ENCODE results near the gene C5orf34. TPM values are rescaled to one million over a fixed set of nuclear protein-coding genes. Genes with fewer than 3 reads are reported as not detected.
A peak's percentile ranks its signal among the peaks of the same experiment; 100 is the strongest.
"Not testable (repeated sequence)": the region's sequence is repeated elsewhere in the genome, so short reads cannot be mapped to it uniquely, and the experiment has no call there.

C5orf34 gene
- total and polyA plus RNA-seq, 3 experiments from 2014 or later = 0.91 to 9.0 (median 7.4) TPM

- peak overlapping the region in 1 of 8 donors; percentile 98 for H3K27ac Mint-ChIP-seq
- H3K36me3 Mint-ChIP-seq = peaks cover 0 to 13% (median 0%) of the 10 kb centered on the region in 3 donors
- Histone ChIP-seq H3K4me1 (ENCODE audit: insufficient read depth, low read length) (peaks cover 43% of the 10 kb centered on the region), H3K27ac (ENCODE audit: low read depth, low read length) (peak overlapping the region; percentile 81), H3K4me3 (ENCODE audit: low read length) (peak overlapping the region; percentile 63), H3K36me3 (ENCODE audit: insufficient read depth, low read length) (peaks cover 16% of the 10 kb centered on the region)
- not testable (repeated sequence) for H3K9me3 ChIP-seq (ENCODE audit: low read length); H3K27me3 ChIP-seq (ENCODE audit: insufficient read depth, low read length, poor library complexity, severe bottlenecking); H3K27me3 Mint-ChIP-seq; H3K9me3 Mint-ChIP-seq; DNase-seq
- H3K4me1 Mint-ChIP-seq = peaks cover 10 to 20% (median 12%) of the 10 kb centered on the region in 3 donors
- CTCF ChIA-PET = interaction anchor here (1.3 to 2.6 kb wide), 4 partner anchors 28 to 72 kb away, joined by 3 to 10 read pairs (median 7); partner anchors contain the start of genes NNT and TMEM267
- POLR2A ChIA-PET = interaction anchor here (1.0 to 3.2 kb wide), 3 partner anchors 46 to 72 kb away, joined by 3 to 49 read pairs (median 9); partner anchors contain the start of genes NNT and TMEM267
- peak overlapping the region in 6 of 7 donors; percentile 91 to 96 (median 95) for H3K4me3 Mint-ChIP-seq
These were observed 41.6 kb upstream of the C5orf34 start for GRCh38 chr5:43556607-43556856.

- Histone ChIP-seq H3K9me3 (ENCODE audit: low read length) (no peaks in the 10 kb centered on the region), H3K4me1 (ENCODE audit: insufficient read depth, low read length) (peaks cover 47% of the 10 kb centered on the region), H3K4me3 (ENCODE audit: low read length) (peak overlapping the region; percentile 63), H3K27me3 (ENCODE audit: insufficient read depth, low read length, poor library complexity, severe bottlenecking) (no peaks in the 10 kb centered on the region), H3K36me3 (ENCODE audit: insufficient read depth, low read length) (peaks cover 16% of the 10 kb centered on the region), H3K27ac (ENCODE audit: low read depth, low read length) (peak overlapping the region; percentile 81)
- ChIA-PET CTCF (interaction anchor here (0.6 to 2.6 kb wide), 7 partner anchors 12 to 245 kb away, joined by 3 to 10 read pairs (median 5); partner anchors contain the start of genes NNT and TMEM267), POLR2A (interaction anchor here (1.0 to 3.2 kb wide), 3 partner anchors 47 to 71 kb away, joined by 3 to 49 read pairs (median 9); partner anchors contain the start of genes NNT and TMEM267)
- DNase-seq = peak in 3 of 5 donors; percentile 29 to 70 (median 44)
- Mint-ChIP-seq H3K36me3 (peaks cover 0 to 14% (median 0%) of the 10 kb centered on the region in 3 donors), H3K27me3 (peaks cover 0 to 1% of the 10 kb centered on the region in 2 donors), H3K4me1 (peaks cover 10 to 20% (median 12%) of the 10 kb centered on the region in 3 donors), H3K27ac (peak overlapping the region in 7 of 8 donors; percentile 89 to 98 (median 96)), H3K9me3 (no peaks in the 10 kb centered on the region), H3K4me3 (peak overlapping the region in 6 of 7 donors; percentile 91 to 96 (median 92))
These were observed 41.1 kb upstream of the C5orf34 start for GRCh38 chr5:43555895-43556606.

DNA sequence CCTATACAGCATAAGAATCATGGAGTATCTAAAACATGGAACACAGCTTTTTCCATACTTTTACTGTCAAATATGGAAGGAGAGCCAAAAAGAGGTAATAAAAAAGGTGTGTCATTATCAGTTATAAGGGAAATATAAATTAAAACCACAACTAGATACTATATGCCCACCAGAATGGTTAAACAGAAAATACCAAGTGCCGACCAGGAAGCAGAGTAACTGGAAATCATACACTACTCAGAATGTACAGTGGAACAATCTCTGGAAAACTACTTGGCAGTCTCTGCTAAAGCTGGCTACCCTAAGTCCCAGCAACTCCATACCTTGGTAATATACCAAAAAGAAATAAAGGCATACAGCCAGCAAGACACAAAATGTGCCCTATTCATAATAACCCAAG lies 39.5 kb upstream of the C5orf34 start:
- Histone ChIP-seq H3K4me3 (ENCODE audit: low read length) (no peak overlapping the region), H3K36me3 (ENCODE audit: insufficient read depth, low read length) (peaks cover 22% of the 10 kb centered on the region), H3K4me1 (ENCODE audit: insufficient read depth, low read length) (peaks cover 57% of the 10 kb centered on the region), H3K27ac (ENCODE audit: low read depth, low read length) (no peak overlapping the region), H3K9me3 (ENCODE audit: low read length) (no peaks in the 10 kb centered on the region), H3K27me3 (ENCODE audit: insufficient read depth, low read length, poor library complexity, severe bottlenecking) (no peaks in the 10 kb centered on the region)
- no peak for DNase-seq
- H3K4me3 Mint-ChIP-seq = no peak overlapping the region
- POLR2A ChIA-PET = interaction anchor here (0.7 to 2.3 kb wide), 3 partner anchors 48 to 71 kb away, joined by 3 to 9 read pairs (median 5); partner anchors contain the start of genes NNT and TMEM267
- CTCF ChIA-PET = interaction anchor here (1.0 to 2.6 kb wide), 3 partner anchors 40 to 70 kb away, joined by 3 to 10 read pairs (median 10); partner anchors contain the start of genes C5orf34, NNT and TMEM267
- H3K4me1 Mint-ChIP-seq = peaks cover 12 to 20% (median 13%) of the 10 kb centered on the region in 3 donors
- H3K27ac Mint-ChIP-seq = no peak overlapping the region
- H3K27me3 Mint-ChIP-seq = peaks cover 0 to 1% of the 10 kb centered on the region in 2 donors
- no peaks in the 10 kb centered on the region for H3K9me3 Mint-ChIP-seq
- peaks cover 0 to 25% (median 2%) of the 10 kb centered on the region in 3 donors for H3K36me3 Mint-ChIP-seq

GRCh38 chr5:43553381-43553780 lies 38.4 kb upstream of the C5orf34 start:
- DNase-seq = no peak
- no peak overlapping the region for H3K4me3 ChIP-seq (ENCODE audit: low read length)
- Mint-ChIP-seq H3K4me1 (peaks cover 12 to 23% (median 19%) of the 10 kb centered on the region in 3 donors), H3K9me3 (no peaks in the 10 kb centered on the region), H3K4me3 (no peak overlapping the region), H3K36me3 (peaks cover 0 to 33% (median 2%) of the 10 kb centered on the region in 3 donors), H3K27me3 (peaks cover 0 to 1% of the 10 kb centered on the region in 2 donors), H3K27ac (no peak overlapping the region)
- H3K27ac ChIP-seq (ENCODE audit: low read depth, low read length) = no peak overlapping the region
- H3K9me3 ChIP-seq (ENCODE audit: low read length) = no peaks in the 10 kb centered on the region
- POLR2A ChIA-PET = interaction anchor here (1.2 kb wide), 1 partner anchor 49 kb away, joined by 3 read pairs; the partner anchor contains the start of gene NNT
- peaks cover 57% of the 10 kb centered on the region for H3K4me1 ChIP-seq (ENCODE audit: insufficient read depth, low read length)
- CTCF ChIA-PET = interaction anchor here (1.8 to 1.9 kb wide), 2 partner anchors 9 to 69 kb away, joined by 4 to 10 read pairs; partner anchors contain the start of gene TMEM267
- H3K27me3 ChIP-seq (ENCODE audit: insufficient read depth, low read length, poor library complexity, severe bottlenecking) = no peaks in the 10 kb centered on the region
- H3K36me3 ChIP-seq (ENCODE audit: insufficient read depth, low read length) = peaks cover 26% of the 10 kb centered on the region

DNA sequence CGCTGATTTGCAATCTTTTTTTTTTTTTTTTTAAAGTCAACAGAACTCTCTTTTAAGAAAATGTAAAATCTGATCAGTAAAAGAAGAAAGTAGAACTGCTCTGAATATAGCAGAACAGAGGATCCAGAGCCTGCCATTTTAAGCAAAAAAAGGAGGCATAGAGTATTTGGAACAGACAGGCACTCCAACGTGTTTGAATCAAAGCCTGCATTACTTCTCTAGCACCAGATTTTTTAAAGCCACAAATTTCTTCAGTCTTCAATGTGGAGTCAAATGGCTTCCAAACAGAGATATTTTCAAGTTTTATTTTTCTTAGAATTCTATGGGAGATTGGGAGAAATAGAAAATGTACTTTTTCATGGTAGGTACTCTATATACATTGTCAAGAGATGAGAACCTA lies 36.8 kb upstream of the C5orf34 start:
- Histone ChIP-seq H3K27me3 (ENCODE audit: insufficient read depth, low read length, poor library complexity, severe bottlenecking) (no peaks in the 10 kb centered on the region), H3K27ac (ENCODE audit: low read depth, low read length) (no peak overlapping the region), H3K9me3 (ENCODE audit: low read length) (no peaks in the 10 kb centered on the region), H3K36me3 (ENCODE audit: insufficient read depth, low read length) (peaks cover 38% of the 10 kb centered on the region), H3K4me3 (ENCODE audit: low read length) (no peak overlapping the region), H3K4me1 (ENCODE audit: insufficient read depth, low read length) (peaks cover 57% of the 10 kb centered on the region)
- Mint-ChIP-seq H3K9me3 (no peaks in the 10 kb centered on the region), H3K4me1 (peaks cover 4 to 22% (median 21%) of the 10 kb centered on the region in 3 donors), H3K27me3 (peaks cover 0 to 1% of the 10 kb centered on the region in 2 donors), H3K27ac (peak overlapping the region in 1 of 8 donors; percentile 16), H3K4me3 (peak overlapping the region in 1 of 7 donors; percentile 6), H3K36me3 (peaks cover 0 to 45% (median 9%) of the 10 kb centered on the region in 3 donors)
- DNase-seq = no peak
- ChIA-PET CTCF (no interaction called here), POLR2A (no interaction called here)

DNA sequence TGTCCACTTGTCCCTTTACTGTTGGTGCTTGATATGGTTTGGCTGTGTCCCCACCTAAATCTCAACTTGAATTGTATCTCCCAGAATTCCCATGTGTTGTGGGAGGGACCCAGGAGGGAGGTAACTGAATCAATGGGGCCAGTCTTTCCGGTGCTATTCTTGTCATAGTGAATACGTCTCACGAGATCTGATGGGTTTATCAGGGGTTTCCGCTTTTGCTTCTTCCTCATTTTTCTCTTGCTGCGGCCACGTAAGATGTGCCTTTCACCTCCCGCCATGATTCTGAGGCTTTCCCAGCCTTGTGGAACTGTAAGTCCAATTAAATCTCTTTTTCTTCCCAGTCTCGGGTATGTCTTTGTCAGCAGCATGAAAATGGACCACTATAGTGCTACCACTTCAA lies 34.3 kb upstream of the C5orf34 start:
- H3K9me3 Mint-ChIP-seq; H3K27me3 Mint-ChIP-seq; H3K4me3 Mint-ChIP-seq; H3K27ac ChIP-seq (ENCODE audit: low read depth, low read length); DNase-seq; CTCF ChIA-PET; H3K4me3 ChIP-seq (ENCODE audit: low read length); H3K9me3 ChIP-seq (ENCODE audit: low read length); H3K27me3 ChIP-seq (ENCODE audit: insufficient read depth, low read length, poor library complexity, severe bottlenecking): not testable (repeated sequence)
- Histone ChIP-seq H3K36me3 (ENCODE audit: insufficient read depth, low read length) (peaks cover 53% of the 10 kb centered on the region), H3K4me1 (ENCODE audit: insufficient read depth, low read length) (peaks cover 39% of the 10 kb centered on the region)
- Mint-ChIP-seq H3K27ac (peak overlapping the region in 2 of 8 donors; percentile 44 to 48), H3K36me3 (peaks cover 0 to 60% (median 17%) of the 10 kb centered on the region in 3 donors), H3K4me1 (peaks cover 19 to 39% (median 22%) of the 10 kb centered on the region in 3 donors)
- POLR2A ChIA-PET = interaction anchor here (0.6 kb wide), 1 partner anchor 65 kb away, joined by 3 read pairs; no protein-coding TSS in a partner anchor

- H3K27me3 ChIP-seq (ENCODE audit: insufficient read depth, low read length, poor library complexity, severe bottlenecking) = no peaks in the 10 kb centered on the region
- no peak overlapping the region for H3K27ac Mint-ChIP-seq
- no peaks in the 10 kb centered on the region for H3K27me3 Mint-ChIP-seq
- CTCF ChIA-PET = no interaction called here
- peaks cover 30% of the 10 kb centered on the region for H3K4me1 ChIP-seq (ENCODE audit: insufficient read depth, low read length)
- H3K4me3 ChIP-seq (ENCODE audit: low read length) = no peak overlapping the region
- H3K9me3 Mint-ChIP-seq = no peaks in the 10 kb centered on the region
- peaks cover 49% of the 10 kb centered on the region for H3K36me3 ChIP-seq (ENCODE audit: insufficient read depth, low read length)
- no peak for DNase-seq
- H3K9me3 ChIP-seq (ENCODE audit: low read length) = no peaks in the 10 kb centered on the region
- POLR2A ChIA-PET = no interaction called here
- H3K4me1 Mint-ChIP-seq = peaks cover 24 to 45% (median 24%) of the 10 kb centered on the region in 3 donors
- no peak overlapping the region for H3K27ac ChIP-seq (ENCODE audit: low read depth, low read length)
- peaks cover 0 to 67% (median 20%) of the 10 kb centered on the region in 3 donors for H3K36me3 Mint-ChIP-seq
- H3K4me3 Mint-ChIP-seq = no peak overlapping the region
These were observed 33.4 kb upstream of the C5orf34 start for GRCh38 chr5:43548358-43548757.

DNA sequence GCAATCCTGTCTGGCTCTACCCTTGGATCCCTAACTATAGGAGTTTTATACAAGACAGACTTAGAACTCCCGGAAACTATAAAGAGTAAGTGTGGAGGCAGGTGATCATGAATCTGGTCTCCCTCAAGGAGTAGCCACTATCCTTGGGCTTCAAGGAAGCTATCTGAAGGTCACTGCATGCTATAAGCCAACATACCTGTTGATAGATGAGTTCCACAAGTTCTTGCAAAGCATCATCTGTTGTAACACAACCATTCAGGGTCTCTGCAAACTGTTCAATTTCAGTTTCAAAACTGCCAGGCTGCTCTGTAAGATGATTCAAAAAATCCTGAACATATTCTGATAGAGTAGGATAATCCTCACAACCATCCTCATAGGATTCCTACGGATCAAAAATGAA lies 32.6 kb upstream of the C5orf34 start:
- no peak overlapping the region for H3K4me3 ChIP-seq (ENCODE audit: low read length)
- peaks cover 22% of the 10 kb centered on the region for H3K4me1 ChIP-seq (ENCODE audit: insufficient read depth, low read length)
- no peaks in the 10 kb centered on the region for H3K27me3 ChIP-seq (ENCODE audit: insufficient read depth, low read length, poor library complexity, severe bottlenecking)
- POLR2A ChIA-PET = no interaction called here
- no peaks in the 10 kb centered on the region for H3K9me3 ChIP-seq (ENCODE audit: low read length)
- no peak overlapping the region for H3K27ac ChIP-seq (ENCODE audit: low read depth, low read length)
- H3K36me3 Mint-ChIP-seq = peaks cover 0 to 74% (median 24%) of the 10 kb centered on the region in 3 donors
- no peak overlapping the region for H3K4me3 Mint-ChIP-seq
- peaks cover 26 to 49% (median 29%) of the 10 kb centered on the region in 3 donors for H3K4me1 Mint-ChIP-seq
- H3K36me3 ChIP-seq (ENCODE audit: insufficient read depth, low read length) = peaks cover 51% of the 10 kb centered on the region
- CTCF ChIA-PET = interaction anchor here (0.7 kb wide), 1 partner anchor 62 kb away, joined by 3 read pairs; no protein-coding TSS in a partner anchor
- DNase-seq = no peak
- no peaks in the 10 kb centered on the region for H3K9me3 Mint-ChIP-seq
- no peaks in the 10 kb centered on the region for H3K27me3 Mint-ChIP-seq
- no peak overlapping the region for H3K27ac Mint-ChIP-seq

Measured in CD8-positive, alpha-beta memory T cell (primary cell).